Smooth muscle cell (in vitro differentiated cells): Measurements from ENCODE around the gene CSPG4. TPM values are rescaled to one million over a fixed set of nuclear protein-coding genes. Genes with fewer than 3 reads are reported as not detected.
A peak's percentile ranks its signal among the peaks of the same experiment; 100 is the strongest.

Experiments
- DNase-seq: peaks from one replicate; lab custom pipeline; 2025; ENCODE audit not compliant: unreplicated experiment; lab: John Stamatoyannopoulos, UW
- H2AFZ ChIP-seq: fragments of 200-600 bp; sonication (generic); 2 replicates; pipeline ENCODE4 v1.6.0; 2016; ENCODE audit warnings: antibody characterized with exemption, low read depth, mild to moderate bottlenecking
- H3F3A ChIP-seq: fragments of 200-600 bp; sonication (generic); 2 replicates; pipeline ENCODE4 v1.6.0; 2017; ENCODE audit warnings: antibody characterized with exemption, low read depth
- H3K27ac ChIP-seq: fragments of 200-600 bp; sonication (generic); 2 replicates; pipeline ENCODE4 v1.5.1; 2016; ENCODE audit warnings: low read depth, mild to moderate bottlenecking
- H3K27me3 ChIP-seq: fragments of 200-600 bp; sonication (generic); 2 replicates; pipeline ENCODE4 v1.6.1; 2016; ENCODE audit warnings: low read depth, mild to moderate bottlenecking
- H3K36me3 ChIP-seq: fragments of 200-600 bp; sonication (generic); 2 replicates; pipeline ENCODE4 v1.5.1; 2016; ENCODE audit warnings: low read depth
- H3K4me1 ChIP-seq: fragments of 200-600 bp; sonication (generic); 2 replicates; pipeline ENCODE4 v1.5.1; 2016; ENCODE audit warnings: low read depth
- H3K4me2 ChIP-seq: fragments of 200-600 bp; sonication (generic); 2 replicates; pipeline ENCODE4 v1.6.0; 2016; ENCODE audit warnings: mild to moderate bottlenecking
- H3K4me3 ChIP-seq: fragments of 200-600 bp; sonication (generic); 2 replicates; pipeline ENCODE4 v1.5.1; 2016; ENCODE audit warnings: mild to moderate bottlenecking
- H3K79me2 ChIP-seq: fragments of 200-600 bp; sonication (generic); 2 replicates; pipeline ENCODE4 v1.6.0; 2016; ENCODE audit warnings: low read depth, mild to moderate bottlenecking
- H3K9ac ChIP-seq: fragments of 200-600 bp; sonication (generic); 2 replicates; pipeline ENCODE4 v1.6.0; 2016; ENCODE audit warnings: low read depth
- H3K9me3 ChIP-seq: fragments of 200-600 bp; sonication (generic); replicated peaks from 2 replicates; pipeline ENCODE4 v1.5.1; 2016; ENCODE audit warnings: low read depth
- H4K20me1 ChIP-seq: fragments of 200-600 bp; sonication (generic); 2 replicates; pipeline ENCODE4 v1.6.0; 2016; ENCODE audit warnings: low read depth
- WGBS: methylation state at CpG from one replicate; pipeline ENCODE4 v1.1.7; 2016; ENCODE audit warnings: low lambda C conversion rate; 5-methylcytosine and 5-hydroxymethylcytosine counted together
- polyA plus RNA-seq: library from polyadenylated mRNA; unstranded; fragments of >200 nt; fragmentation: Nextera tagmentation; extraction: Ambion mirVana; gene quantifications from 2 replicates; pipeline ENCODE4 v1.2.1, GENCODE V29; 2016
- total RNA-seq: library from RNA; depleted of rRNA; stranded (reverse); fragments of >200 nt; gene quantifications from 2 replicates; pipeline ENCODE4 v1.2.3, GENCODE V29; 2014
- TF ChIP-seq, protein P1 (sequence below): fragments of 200-600 bp; sonication (generic); IDR thresholded peaks from 2 replicates; pipeline ENCODE4 v1.5.1; 2017; ENCODE audit warnings: borderline replicate concordance, mild to moderate bottlenecking, antibody characterized with exemption; ENCODE audit not compliant: insufficient read depth, poor library complexity, severe bottlenecking

The CSPG4 gene
- total and polyA plus RNA-seq, 2 experiments from 2014 or later: 35.3 to 54.9 TPM

DNA sequence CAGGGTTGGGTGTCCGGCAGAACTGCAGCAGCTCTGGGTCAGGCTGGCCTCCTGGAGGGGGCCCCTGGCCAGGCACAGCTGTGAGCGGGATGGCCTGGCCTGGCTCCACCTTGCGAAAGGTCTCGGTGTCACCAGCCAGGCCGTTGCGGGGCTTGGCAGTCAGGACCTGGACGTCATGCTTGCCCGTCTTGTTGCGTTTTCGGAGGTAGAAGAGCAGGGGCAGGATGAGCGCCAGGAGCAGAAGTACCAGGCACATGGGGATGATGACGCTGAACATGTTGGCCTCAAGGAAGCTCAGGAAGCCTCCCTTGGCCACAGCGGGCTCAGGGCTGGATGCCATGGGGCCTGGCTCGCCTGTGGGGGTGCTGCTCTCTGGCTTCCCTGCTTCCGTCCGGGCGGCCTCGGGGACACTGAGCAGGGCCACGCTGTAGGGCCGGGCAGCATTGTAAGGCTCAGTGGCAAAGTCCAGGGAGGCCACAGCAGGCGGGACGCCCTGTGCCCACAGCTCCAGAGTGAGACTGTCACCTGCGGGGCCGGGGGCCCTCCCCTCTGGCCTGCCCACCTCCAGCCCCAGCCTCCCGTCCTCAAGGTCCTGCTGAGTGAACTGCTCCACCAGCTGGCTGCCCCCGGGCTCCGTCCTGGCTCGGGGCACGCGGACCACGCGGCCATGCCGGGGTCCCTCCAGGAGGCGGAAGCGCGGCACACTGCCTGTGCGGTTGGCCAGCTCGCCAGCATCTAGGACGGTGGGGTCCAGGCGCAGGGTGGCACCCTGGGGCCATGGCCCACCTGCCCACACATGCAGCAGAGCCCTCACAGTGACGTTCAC, 36.9 kb downstream of the CSPG4 start:
- peak overlapping the region; percentile 98 for H3K27ac ChIP-seq
- no peaks in the 10 kb centered on the region for H3K9me3 ChIP-seq
- peaks cover 22% of the 10 kb centered on the region for H3F3A ChIP-seq
- H3K9ac ChIP-seq: no peak overlapping the region
- no peak overlapping the region for H2AFZ ChIP-seq
- H3K36me3 ChIP-seq: no peaks in the 10 kb centered on the region
- 97% methylated on average over 39 of the region's 41 CpGs for WGBS
- no peaks in the 10 kb centered on the region for H3K79me2 ChIP-seq
- H4K20me1 ChIP-seq: no peaks in the 10 kb centered on the region
- H3K4me1 ChIP-seq: peaks cover 28% of the 10 kb centered on the region
- no peak for DNase-seq
- H3K4me3 ChIP-seq: no peak overlapping the region
- H3K27me3 ChIP-seq: no peaks in the 10 kb centered on the region
- H3K4me2 ChIP-seq: no peak overlapping the region
- TF ChIP-seq, protein P1, sequence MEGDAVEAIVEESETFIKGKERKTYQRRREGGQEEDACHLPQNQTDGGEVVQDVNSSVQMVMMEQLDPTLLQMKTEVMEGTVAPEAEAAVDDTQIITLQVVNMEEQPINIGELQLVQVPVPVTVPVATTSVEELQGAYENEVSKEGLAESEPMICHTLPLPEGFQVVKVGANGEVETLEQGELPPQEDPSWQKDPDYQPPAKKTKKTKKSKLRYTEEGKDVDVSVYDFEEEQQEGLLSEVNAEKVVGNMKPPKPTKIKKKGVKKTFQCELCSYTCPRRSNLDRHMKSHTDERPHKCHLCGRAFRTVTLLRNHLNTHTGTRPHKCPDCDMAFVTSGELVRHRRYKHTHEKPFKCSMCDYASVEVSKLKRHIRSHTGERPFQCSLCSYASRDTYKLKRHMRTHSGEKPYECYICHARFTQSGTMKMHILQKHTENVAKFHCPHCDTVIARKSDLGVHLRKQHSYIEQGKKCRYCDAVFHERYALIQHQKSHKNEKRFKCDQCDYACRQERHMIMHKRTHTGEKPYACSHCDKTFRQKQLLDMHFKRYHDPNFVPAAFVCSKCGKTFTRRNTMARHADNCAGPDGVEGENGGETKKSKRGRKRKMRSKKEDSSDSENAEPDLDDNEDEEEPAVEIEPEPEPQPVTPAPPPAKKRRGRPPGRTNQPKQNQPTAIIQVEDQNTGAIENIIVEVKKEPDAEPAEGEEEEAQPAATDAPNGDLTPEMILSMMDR: no peak

DNA sequence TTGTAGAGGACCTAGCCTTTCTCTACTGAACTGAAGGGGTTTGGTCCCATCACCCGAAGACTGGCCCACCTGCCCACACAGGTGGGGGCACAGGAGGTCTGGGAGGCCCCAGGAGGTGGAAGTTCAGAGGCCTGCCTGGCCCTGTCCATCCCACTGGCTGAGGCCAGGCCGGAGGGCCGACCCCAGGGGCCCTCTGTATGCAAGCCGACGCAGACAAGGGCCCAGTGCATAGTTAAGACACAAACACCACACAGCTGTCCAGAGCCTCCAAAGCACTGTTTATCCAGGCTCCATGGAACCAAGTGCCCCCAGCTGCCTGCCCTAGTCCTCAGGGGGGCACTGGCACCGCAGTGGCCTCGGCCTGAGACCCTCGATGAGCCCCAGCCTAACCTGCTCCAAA, 38.3 kb downstream of the CSPG4 start:
- Histone ChIP-seq H3K9ac (peak overlapping the region; percentile 83), H3K36me3 (no peaks in the 10 kb centered on the region), H3K9me3 (no peaks in the 10 kb centered on the region), H3K4me1 (peaks cover 28% of the 10 kb centered on the region), H3K27ac (peak overlapping the region; percentile 98), H3K79me2 (no peaks in the 10 kb centered on the region), H2AFZ (no peak overlapping the region), H3F3A (peaks cover 22% of the 10 kb centered on the region), H3K27me3 (no peaks in the 10 kb centered on the region), H4K20me1 (no peaks in the 10 kb centered on the region), H3K4me3 (no peak overlapping the region), H3K4me2 (peak overlapping the region; percentile 71)
- 83% methylated on average over 8 of the region's 8 CpGs for WGBS
- DNase-seq: no peak
- TF ChIP-seq, protein P1: no peak

DNA sequence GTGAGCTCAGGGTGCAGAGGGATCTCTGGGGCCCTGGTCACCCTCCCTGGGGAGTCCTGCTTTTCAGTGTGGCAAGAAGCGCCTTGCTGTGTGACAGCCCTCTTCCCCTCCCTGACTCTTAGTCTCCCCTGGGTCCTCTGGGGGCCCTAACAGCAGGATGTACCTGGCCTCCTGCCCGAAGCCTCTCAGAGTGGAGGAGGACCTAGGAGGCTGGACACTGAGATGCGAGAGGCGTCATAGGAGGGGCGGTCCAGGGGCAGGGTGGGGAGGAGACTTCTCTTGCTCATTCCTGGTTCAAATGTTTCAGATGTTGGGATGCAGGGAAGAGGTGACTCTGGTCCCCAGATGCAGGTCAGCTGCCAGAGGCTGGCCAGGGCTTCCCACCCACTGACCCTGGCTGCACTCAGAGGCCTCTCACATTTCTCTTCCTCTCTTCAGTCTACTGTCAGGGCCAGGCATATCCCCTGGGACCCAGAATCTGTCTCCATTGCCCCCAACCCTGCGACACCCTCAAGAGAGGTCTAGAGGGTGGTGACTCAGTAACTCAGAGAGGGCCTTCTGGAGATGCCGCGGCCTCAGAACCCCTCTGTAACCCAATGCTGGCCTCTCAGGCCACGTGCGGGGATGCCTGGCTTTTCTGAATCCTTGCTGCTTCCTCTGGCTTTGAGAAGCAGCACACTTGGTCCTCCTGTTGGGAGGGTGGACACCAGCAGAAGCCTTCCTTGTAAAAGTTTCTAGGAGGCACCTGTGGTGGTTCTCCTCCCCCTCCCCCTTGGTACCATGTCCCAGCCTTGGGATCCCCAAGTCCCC, 39.0 kb downstream of the CSPG4 start:
- H3K4me3 ChIP-seq: no peak overlapping the region
- peak overlapping the region; percentile 98 for H3K27ac ChIP-seq
- H2AFZ ChIP-seq: no peak overlapping the region
- no peaks in the 10 kb centered on the region for H4K20me1 ChIP-seq
- H3K9ac ChIP-seq: peak overlapping the region; percentile 83
- DNase-seq: peak; percentile 52
- H3K9me3 ChIP-seq: no peaks in the 10 kb centered on the region
- WGBS: 46% methylated on average over 10 of the region's 10 CpGs
- H3F3A ChIP-seq: peaks cover 22% of the 10 kb centered on the region
- TF ChIP-seq, protein P1: no peak
- peaks cover 28% of the 10 kb centered on the region for H3K4me1 ChIP-seq
- H3K79me2 ChIP-seq: no peaks in the 10 kb centered on the region
- H3K27me3 ChIP-seq: no peaks in the 10 kb centered on the region
- H3K4me2 ChIP-seq: peak overlapping the region; percentile 71
- H3K36me3 ChIP-seq: no peaks in the 10 kb centered on the region
